SU-DHL-6 (cell line): Measurements from ENCODE around the gene ZNF529.

Experiments
- CTCF ChIP-seq: fragments of 200-600 bp; sonication (generic); IDR thresholded peaks from one replicate; pipeline ENCODE4 v1.5.1; 2017; ENCODE audit warnings: antibody characterized with exemption, mild to moderate bottlenecking, low read length, moderate library complexity; ENCODE audit not compliant: insufficient read depth, poor library complexity, severe bottlenecking
- EZH2phosphoT487 ChIP-seq: fragments of 200-600 bp; sonication (generic), shearing (Covaris generic); conservative IDR thresholded peaks from 2 replicates; pipeline ENCODE4 v1.6.1; 2018; ENCODE audit warnings: mild to moderate bottlenecking, antibody characterized with exemption, low read length, moderate library complexity, mixed read lengths

GRCh38 chr19:36605877-36606478, 32.9 kb upstream of the ZNF529 start:
- TF ChIP-seq CTCF (no peak), EZH2phosphoT487 (no peak)
